GM10266 (cell line): ENCODE data around the gene GALR1.

Source experiments
- DNase-seq: peaks from one replicate; pipeline ENCODE4 v3.0.0; 2012; ENCODE audit errors: extremely low spot score
- CTCF ChIP-seq: IDR thresholded peaks from 2 replicates; pipeline ENCODE4 v1.5.1; 2012; ENCODE audit warnings: mild to moderate bottlenecking, low read depth; ENCODE audit not compliant: control insufficient read depth, insufficient read depth; ENCODE audit errors: missing control alignments

GALR1 gene

GRCh38 chr18:77320971-77321559, 71.4 kb downstream of the GALR1 start:
- no peak for TF ChIP-seq CTCF
- DNase-seq: no peak

GRCh38 chr18:77321823-77322805, 72.5 kb downstream of the GALR1 start:
- no peak for TF ChIP-seq CTCF
- DNase-seq: no peak

- DNase-seq: no peak
Observed at GRCh38 chr18:77323640-77324299, 74.1 kb downstream of the GALR1 start.

More at GRCh38 chr18:77323640-77324299, 74.1 kb downstream of the GALR1 start:
- no peak for TF ChIP-seq CTCF
